Measurements from ENCODE around the gene RUFY1. TPM values are rescaled to one million over a fixed set of nuclear protein-coding genes. Genes with fewer than 3 reads are reported as not detected.
A peak's percentile ranks its signal among the peaks of the same experiment; 100 is the strongest.
"Not testable (repeated sequence)": the region's sequence is repeated elsewhere in the genome, so short reads cannot be mapped to it uniquely, and the experiment has no call there.

RUFY1 gene
- total RNA-seq, 1 experiment from 2014 or later = 63.9 TPM

DNA sequence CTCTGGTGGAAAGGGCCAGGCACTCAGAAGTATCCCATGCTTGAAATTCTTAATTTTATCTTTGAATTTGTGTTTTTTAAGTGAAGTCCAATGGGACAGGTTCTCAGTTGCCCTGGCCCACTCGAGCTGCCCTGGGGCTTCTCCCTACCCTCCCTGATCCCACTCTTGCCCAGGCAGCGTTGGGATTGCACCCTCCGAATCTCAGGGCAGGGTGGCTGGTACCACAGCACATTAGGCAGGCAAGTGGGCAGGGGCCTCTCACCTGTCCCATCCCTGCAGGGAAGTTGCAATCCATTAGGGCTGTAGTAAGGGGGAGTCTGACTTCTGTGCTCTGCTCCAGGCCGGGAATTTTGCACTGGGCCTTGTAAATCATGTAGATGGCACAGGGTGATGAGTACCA lies 2.7 kb downstream of the RUFY1 start:
- H3K9me2 ChIP-seq (ENCODE audit: insufficient read depth) = no peaks in the 10 kb centered on the region
- intact Hi-C loops (cut with micrococcal nuclease; ENCODE audit: unreplicated experiment) = loop anchor here (5.0 kb wide), 2 partner anchors 264 to 519 kb away; partner anchors contain the start of gene RNF130
- peaks cover 9% of the 10 kb centered on the region; the same call in 1 of the 2 replicates for H3F3A ChIP-seq (ENCODE audit: insufficient read depth, low read depth)
- H3K79me2 ChIP-seq (ENCODE audit: low read depth) = peaks cover 69% of the 10 kb centered on the region
- H2AFZ ChIP-seq = no peak overlapping the region
- H3K9me3 ChIP-seq (ENCODE audit: insufficient read depth, low read depth) = no peaks in the 10 kb centered on the region
- DNase-seq = no peak
- no peak overlapping the region for H3K4me3 ChIP-seq
- H3K36me3 ChIP-seq (ENCODE audit: low read depth) = peaks cover 6% of the 10 kb centered on the region; the same call in 1 of the 2 replicates
- CTCF ChIA-PET = no interaction called here
- POLR2A ChIA-PET (ENCODE audit: unreplicated experiment) = no interaction called here
- 0 out of 2 replicates have a peak, but pooled peaks cover 3% of the 10 kb centered on the region for H4K20me1 ChIP-seq (ENCODE audit: insufficient read depth)
- H3K27me3 ChIP-seq (ENCODE audit: insufficient read depth, low read depth) = no peaks in the 10 kb centered on the region
- no peak for TF ChIP-seq EZH2 (IDR thresholded peaks at IDR 0.05; ENCODE audit: low read depth)
- TF ChIP-seq, protein P1, sequence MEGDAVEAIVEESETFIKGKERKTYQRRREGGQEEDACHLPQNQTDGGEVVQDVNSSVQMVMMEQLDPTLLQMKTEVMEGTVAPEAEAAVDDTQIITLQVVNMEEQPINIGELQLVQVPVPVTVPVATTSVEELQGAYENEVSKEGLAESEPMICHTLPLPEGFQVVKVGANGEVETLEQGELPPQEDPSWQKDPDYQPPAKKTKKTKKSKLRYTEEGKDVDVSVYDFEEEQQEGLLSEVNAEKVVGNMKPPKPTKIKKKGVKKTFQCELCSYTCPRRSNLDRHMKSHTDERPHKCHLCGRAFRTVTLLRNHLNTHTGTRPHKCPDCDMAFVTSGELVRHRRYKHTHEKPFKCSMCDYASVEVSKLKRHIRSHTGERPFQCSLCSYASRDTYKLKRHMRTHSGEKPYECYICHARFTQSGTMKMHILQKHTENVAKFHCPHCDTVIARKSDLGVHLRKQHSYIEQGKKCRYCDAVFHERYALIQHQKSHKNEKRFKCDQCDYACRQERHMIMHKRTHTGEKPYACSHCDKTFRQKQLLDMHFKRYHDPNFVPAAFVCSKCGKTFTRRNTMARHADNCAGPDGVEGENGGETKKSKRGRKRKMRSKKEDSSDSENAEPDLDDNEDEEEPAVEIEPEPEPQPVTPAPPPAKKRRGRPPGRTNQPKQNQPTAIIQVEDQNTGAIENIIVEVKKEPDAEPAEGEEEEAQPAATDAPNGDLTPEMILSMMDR (conservative IDR thresholded peaks at IDR 0.05) = no peak
- peaks cover 33% of the 10 kb centered on the region for H3K4me1 ChIP-seq (replicated peaks; ENCODE audit: insufficient read depth)
- no TSS peak for BruUV-seq (replicated peaks)
- no peak overlapping the region for H3K27ac ChIP-seq
- H3K4me2 ChIP-seq = peak overlapping the region; percentile 86; the same call in 1 of the 2 replicates

GRCh38 chr5:179553875-179554274 lies 3.5 kb downstream of the RUFY1 start:
- BruUV-seq (replicated peaks) = no TSS peak
- TF ChIP-seq EZH2 (IDR thresholded peaks at IDR 0.05; ENCODE audit: low read depth) = no peak
- TF ChIP-seq, protein P1 (conservative IDR thresholded peaks at IDR 0.05) = no peak
- peak; percentile 38 to 67 for DNase-seq
- Histone ChIP-seq H3F3A (ENCODE audit: insufficient read depth, low read depth) (peaks cover 13% of the 10 kb centered on the region; the same call in 1 of the 2 replicates), H2AFZ (no peak overlapping the region), H3K4me2 (peak overlapping the region; percentile 46), H4K20me1 (ENCODE audit: insufficient read depth) (0 out of 2 replicates have a peak, but pooled peaks cover 3% of the 10 kb centered on the region), H3K79me2 (ENCODE audit: low read depth) (peaks cover 73% of the 10 kb centered on the region), H3K9me2 (ENCODE audit: insufficient read depth) (no peaks in the 10 kb centered on the region), H3K27ac (no peak overlapping the region; the same call in 1 of the 2 replicates), H3K9me3 (ENCODE audit: insufficient read depth, low read depth) (no peaks in the 10 kb centered on the region), H3K4me3 (peak overlapping the region; percentile 1; the same call in 1 of the 2 replicates), H3K4me1 (replicated peaks; ENCODE audit: insufficient read depth) (peaks cover 41% of the 10 kb centered on the region), H3K36me3 (ENCODE audit: low read depth) (peaks cover 6% of the 10 kb centered on the region; the same call in 1 of the 2 replicates), H3K27me3 (ENCODE audit: insufficient read depth, low read depth) (no peaks in the 10 kb centered on the region)
- ChIA-PET POLR2A (ENCODE audit: unreplicated experiment) (no interaction called here), CTCF (no interaction called here)
- intact Hi-C loops (cut with micrococcal nuclease; ENCODE audit: unreplicated experiment) = loop anchor here (5.0 kb wide), 2 partner anchors 263 to 518 kb away; partner anchors contain the start of gene RNF130

DNA sequence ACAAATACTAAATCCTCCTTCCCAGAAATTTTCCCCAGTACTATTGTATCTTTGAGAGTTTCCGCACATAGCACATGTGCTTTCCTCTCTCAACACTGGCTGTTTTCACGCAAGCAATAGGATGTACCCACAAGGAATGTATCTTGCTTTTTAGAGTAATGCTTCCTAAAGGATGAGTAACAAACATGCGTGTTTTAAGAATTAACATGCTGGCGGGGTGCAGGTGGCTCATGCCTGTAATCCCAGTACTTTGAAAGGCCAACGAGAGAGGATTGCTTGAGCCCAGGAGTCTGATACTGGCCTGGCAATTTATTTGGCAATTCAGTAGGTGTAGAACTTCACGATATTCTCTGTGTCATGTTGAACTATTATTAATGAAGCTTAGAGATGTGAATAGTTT lies 4.6 kb downstream of the RUFY1 start:
- 0 out of 2 replicates have a peak, but pooled peaks cover 3% of the 10 kb centered on the region for H4K20me1 ChIP-seq (ENCODE audit: insufficient read depth)
- no peaks in the 10 kb centered on the region for H3K9me2 ChIP-seq (ENCODE audit: insufficient read depth)
- H3K27ac ChIP-seq = no peak overlapping the region
- no peaks in the 10 kb centered on the region for H3K9me3 ChIP-seq (ENCODE audit: insufficient read depth, low read depth)
- TF ChIP-seq EZH2 (IDR thresholded peaks at IDR 0.05; ENCODE audit: low read depth) = no peak
- TF ChIP-seq, protein P1 (conservative IDR thresholded peaks at IDR 0.05) = no peak
- BruUV-seq (replicated peaks) = no TSS peak
- peaks cover 37% of the 10 kb centered on the region for H3K4me1 ChIP-seq (replicated peaks; ENCODE audit: insufficient read depth)
- POLR2A ChIA-PET (ENCODE audit: unreplicated experiment) = no interaction called here
- no peaks in the 10 kb centered on the region for H3K27me3 ChIP-seq (ENCODE audit: insufficient read depth, low read depth)
- H3K4me2 ChIP-seq = no peak overlapping the region
- H3F3A ChIP-seq (ENCODE audit: insufficient read depth, low read depth) = peaks cover 17% of the 10 kb centered on the region; the same call in 1 of the 2 replicates
- H2AFZ ChIP-seq = no peak overlapping the region
- peaks cover 76% of the 10 kb centered on the region for H3K79me2 ChIP-seq (ENCODE audit: low read depth)
- no peak for DNase-seq
- intact Hi-C loops (cut with micrococcal nuclease; ENCODE audit: unreplicated experiment) = loop anchor here (5.0 kb wide), 3 partner anchors 67 to 517 kb away; partner anchors contain the start of genes HNRNPH1 and RNF130
- CTCF ChIA-PET = no interaction called here
- H3K4me3 ChIP-seq = no peak overlapping the region
- peaks cover 6% of the 10 kb centered on the region; the same call in 1 of the 2 replicates for H3K36me3 ChIP-seq (ENCODE audit: low read depth)

GRCh38 chr5:179558261-179558799 lies 8.0 kb downstream of the RUFY1 start:
- H3K27me3 ChIP-seq (ENCODE audit: insufficient read depth, low read depth); DNase-seq; H3K9me3 ChIP-seq (ENCODE audit: insufficient read depth, low read depth); H2AFZ ChIP-seq; H4K20me1 ChIP-seq (ENCODE audit: insufficient read depth); BruUV-seq (replicated peaks); CTCF ChIA-PET; H3K9me2 ChIP-seq (ENCODE audit: insufficient read depth): not testable (repeated sequence)
- H3K79me2 ChIP-seq (ENCODE audit: low read depth) = peaks cover 60% of the 10 kb centered on the region
- peak overlapping the region; percentile 90 for H3K4me2 ChIP-seq
- H3K4me3 ChIP-seq = peak overlapping the region; percentile 91; the same call in 1 of the 2 replicates
- peak overlapping the region; percentile 78 for H3K27ac ChIP-seq
- H3F3A ChIP-seq (ENCODE audit: insufficient read depth, low read depth) = peaks cover 13% of the 10 kb centered on the region; the same call in 1 of the 2 replicates
- POLR2A ChIA-PET (ENCODE audit: unreplicated experiment) = interaction anchor here (0.6 kb wide), 1 partner anchor 67 kb away, joined by 3 read pairs; no protein-coding TSS in a partner anchor
- intact Hi-C loops (cut with micrococcal nuclease; ENCODE audit: unreplicated experiment) = loop anchor here (2.0 to 5.0 kb wide), 3 partner anchors 40 to 140 kb away; partner anchors contain the start of genes CANX and HNRNPH1
- H3K36me3 ChIP-seq (ENCODE audit: low read depth) = peaks cover 23% of the 10 kb centered on the region; the same call in 1 of the 2 replicates
- H3K4me1 ChIP-seq (replicated peaks; ENCODE audit: insufficient read depth) = peaks cover 19% of the 10 kb centered on the region

All from PC-9 (cell line).